Left colon (tissue), 2 donors: ENCODE results near the gene PROM2. TPM values are rescaled to one million over a fixed set of nuclear protein-coding genes. Genes with fewer than 3 reads are reported as not detected.
A peak's percentile ranks its signal among the peaks of the same experiment; 100 is the strongest.
"Not testable (repeated sequence)": the region's sequence is repeated elsewhere in the genome, so short reads cannot be mapped to it uniquely, and the experiment has no call there.

Source experiments
- ATAC-seq: fragments of 200-7000 bp; cut with Tn5 transposase; one replicate; pipeline ENCODE4 v1.9.1; 2020; ENCODE audit warnings: mild to moderate bottlenecking, moderate library complexity
- DNase-seq, 2 donors: peaks; one replicate each; pipeline ENCODE4 v3.0.0-alpha.2; 2020
- intact Hi-C, 2 donors: fragments of 100-400 bp; cut with DNase I in 1 of 2; cut with micrococcal nuclease in 1 of 2; formaldehyde crosslinking; loops; one replicate each; pipeline versions ENCODE4 v1.11.2 to v1.14.0; 2022; cut with DNase I, micrococcal nuclease
- total RNA-seq, 2 donors: library from RNA; stranded (reverse); fragmentation: NEBNext Ultra II Directional; extraction: Animal tissue kit (Norgen Biotek cat#: 25700); gene quantifications; one replicate each; pipeline ENCODE4 v1.2.1, GENCODE V29; 2021
- donor health status: DM: no; HTN: no; CAD: no.
- donor health status: DM: yes; HTN: yes; CAD: no.

PROM2 gene
- total RNA-seq, 2 donors from 2014 or later: 32.9 to 39.9 TPM

- DNase-seq: peak in 1 of 2 donors; percentile 10
- ATAC-seq: no peak
- intact Hi-C loops: no loop called here
Observed at GRCh38 chr2:95267458-95268210, 6.6 kb upstream of the PROM2 start.

GRCh38 chr2:95268211-95269035, 5.8 kb upstream of the PROM2 start:
- ATAC-seq: no peak
- intact Hi-C loops: no loop called here
- DNase-seq: peak in 1 of 2 donors; percentile 8

DNA sequence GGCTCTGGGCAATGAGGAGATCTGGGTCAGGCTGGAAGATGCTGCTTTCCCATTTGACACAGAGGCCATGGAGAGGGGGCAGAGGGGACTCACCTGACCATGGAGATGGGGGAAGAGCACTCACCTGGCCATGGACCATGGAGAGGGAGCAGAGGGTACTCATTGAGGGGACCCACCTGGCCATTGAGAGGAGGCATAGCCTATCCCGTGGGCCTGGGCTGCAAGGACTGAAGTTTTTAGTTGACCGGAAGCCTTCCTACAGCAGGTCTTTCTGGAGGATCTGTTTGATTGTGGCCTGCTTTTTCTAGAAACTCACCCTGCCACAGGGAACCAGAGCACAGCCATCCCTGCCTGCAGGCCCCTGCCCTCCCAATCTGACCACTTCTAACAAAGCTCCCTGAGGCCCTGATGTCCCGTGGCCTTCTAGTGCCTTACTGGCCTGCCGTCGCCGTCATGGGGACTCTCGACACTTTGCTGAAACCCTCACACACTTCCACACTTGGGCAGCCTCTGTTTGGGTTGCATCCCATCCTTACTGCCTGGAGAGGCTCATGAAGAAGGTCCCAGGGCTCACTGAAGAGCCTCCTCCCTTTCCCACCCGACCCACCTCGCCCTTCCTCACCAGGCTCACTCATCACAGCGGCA, 5.1 kb upstream of the PROM2 start:
- DNase-seq: peak in 1 of 2 donors; percentile 7
- ATAC-seq: no peak
- intact Hi-C loops: no loop called here

GRCh38 chr2:95269745-95270144, 4.5 kb upstream of the PROM2 start:
- ATAC-seq, intact Hi-C loops, DNase-seq: not testable (repeated sequence)

- intact Hi-C loops: no loop called here
- ATAC-seq: no peak
- DNase-seq: peak in 1 of 2 donors; percentile 18
Observed at GRCh38 chr2:95270541-95271081, 3.6 kb upstream of the PROM2 start.

GRCh38 chr2:95271381-95271971, 2.8 kb upstream of the PROM2 start:
- intact Hi-C loops: no loop called here
- ATAC-seq (no peak), DNase-seq (peak in 1 of 2 donors; percentile 20)

GRCh38 chr2:95272299-95272751, 1.9 kb upstream of the PROM2 start:
- intact Hi-C loops: no loop called here
- ATAC-seq (no peak), DNase-seq (peak in 1 of 2 donors; percentile 20)

DNA sequence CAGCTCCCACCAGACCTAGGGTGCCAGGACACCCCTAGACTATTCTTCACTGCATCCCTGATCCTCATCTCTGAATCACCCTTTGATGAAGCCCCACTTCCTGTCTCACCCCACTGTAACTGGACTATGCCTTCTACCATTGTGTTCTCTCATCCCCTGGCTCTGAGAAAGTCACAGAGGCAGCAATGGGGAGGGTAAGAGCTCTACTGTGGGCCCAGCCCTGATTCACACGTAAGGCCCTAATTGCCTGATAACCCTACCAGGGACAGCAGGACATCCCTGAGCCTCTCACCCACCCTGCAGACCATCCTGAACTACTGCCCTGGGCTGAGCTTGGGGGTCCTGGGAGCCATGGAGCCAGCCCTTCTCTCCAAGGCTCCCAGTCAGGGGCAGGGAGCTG, 1.5 kb upstream of the PROM2 start:
- intact Hi-C loops: no loop called here
- ATAC-seq (no peak), DNase-seq (peak in 1 of 2 donors; percentile 13)

GRCh38 chr2:95273566-95274290, 521 bp upstream of the PROM2 start:
- ATAC-seq (no peak), DNase-seq (no peak)
- intact Hi-C loops: no loop called here

GRCh38 chr2:95275151-95275515, 884 bp downstream of the PROM2 start:
- DNase-seq: peak in 1 of 2 donors; percentile 23
- ATAC-seq: peak; percentile 23
- intact Hi-C loops: no loop called here

- intact Hi-C loops: no loop called here
- ATAC-seq (peak; percentile 50), DNase-seq (peak; percentile 41 to 58)
Observed at GRCh38 chr2:95275601-95276243, 1.5 kb downstream of the PROM2 start.

DNA sequence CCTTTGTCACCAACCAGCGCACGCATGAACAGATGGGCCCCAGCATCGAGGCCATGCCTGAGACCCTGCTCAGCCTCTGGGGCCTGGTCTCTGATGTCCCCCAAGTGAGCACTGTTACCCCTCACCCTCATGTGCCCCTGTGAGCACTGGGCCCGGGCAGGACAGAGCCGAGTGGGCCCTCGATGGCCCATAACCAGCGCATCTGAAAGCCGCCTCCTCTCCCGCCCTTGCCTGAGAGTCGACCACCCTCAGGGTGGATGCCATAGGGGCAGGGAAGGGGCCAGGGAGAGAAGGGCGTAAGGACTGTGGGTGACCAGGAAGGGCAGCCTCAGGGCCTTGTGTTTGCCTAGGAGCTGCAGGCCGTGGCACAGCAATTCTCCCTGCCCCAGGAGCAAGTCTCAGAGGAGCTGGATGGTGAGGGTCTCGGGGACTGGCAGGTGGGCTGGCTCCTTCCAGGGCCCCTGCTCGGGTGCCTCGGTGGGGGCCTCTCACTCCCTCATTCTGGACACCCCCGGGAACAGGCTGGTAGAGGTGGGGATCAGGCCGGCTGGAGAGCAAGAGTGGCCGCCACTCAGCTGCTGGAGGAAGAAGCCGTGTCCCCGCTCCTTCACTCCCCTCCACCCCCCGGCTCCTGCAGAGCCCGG, 2.1 kb downstream of the PROM2 start:
- DNase-seq (peak in 1 of 2 donors; percentile 26), ATAC-seq (no peak)
- intact Hi-C loops: no loop called here

DNA sequence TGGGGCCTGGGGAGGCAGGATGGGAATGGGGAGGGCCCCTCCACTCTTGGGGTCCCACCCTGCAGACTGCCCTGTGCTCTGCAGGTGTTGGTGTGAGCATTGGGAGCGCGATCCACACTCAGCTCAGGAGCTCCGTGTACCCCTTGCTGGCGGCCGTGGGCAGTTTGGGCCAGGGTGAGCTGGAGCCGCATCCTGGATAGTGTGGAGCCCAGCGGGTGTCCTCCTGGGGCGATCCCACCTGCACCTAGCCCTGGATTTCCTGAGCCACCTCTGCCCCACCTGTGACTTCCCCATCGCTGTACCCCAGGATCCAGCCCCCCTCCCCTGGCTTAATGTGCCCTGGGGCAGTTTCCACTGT, 2.6 kb downstream of the PROM2 start:
- ATAC-seq: no peak
- DNase-seq: peak in 1 of 2 donors; percentile 22
- intact Hi-C loops: no loop called here

GRCh38 chr2:95277246-95277906, 3.1 kb downstream of the PROM2 start:
- DNase-seq: peak; percentile 78 to 84
- peak; percentile 69 for ATAC-seq
- intact Hi-C loops: no loop called here

DNA sequence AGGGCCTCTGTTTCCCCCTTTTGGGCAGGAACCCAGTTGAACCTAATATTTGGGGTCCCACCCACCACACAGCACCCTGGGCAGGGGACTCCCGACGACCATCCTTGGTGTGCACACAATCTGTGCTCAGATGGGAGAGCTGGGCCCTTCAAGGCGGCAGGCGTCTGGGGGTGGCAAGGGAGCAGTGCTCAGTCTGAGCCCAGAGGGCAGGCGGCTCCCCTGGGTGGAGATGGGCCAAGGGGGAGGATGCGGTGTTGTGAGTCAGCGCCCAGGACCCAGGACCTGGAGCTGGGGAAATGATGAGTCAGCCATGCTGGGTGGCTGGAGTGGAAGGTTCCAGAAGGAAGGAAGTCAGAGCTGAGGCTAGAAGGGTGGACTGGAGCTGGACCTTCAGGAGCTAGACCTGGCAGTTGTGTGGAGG, 3.8 kb downstream of the PROM2 start:
- peak in 1 of 2 donors; percentile 22 for DNase-seq
- no peak for ATAC-seq

DNA sequence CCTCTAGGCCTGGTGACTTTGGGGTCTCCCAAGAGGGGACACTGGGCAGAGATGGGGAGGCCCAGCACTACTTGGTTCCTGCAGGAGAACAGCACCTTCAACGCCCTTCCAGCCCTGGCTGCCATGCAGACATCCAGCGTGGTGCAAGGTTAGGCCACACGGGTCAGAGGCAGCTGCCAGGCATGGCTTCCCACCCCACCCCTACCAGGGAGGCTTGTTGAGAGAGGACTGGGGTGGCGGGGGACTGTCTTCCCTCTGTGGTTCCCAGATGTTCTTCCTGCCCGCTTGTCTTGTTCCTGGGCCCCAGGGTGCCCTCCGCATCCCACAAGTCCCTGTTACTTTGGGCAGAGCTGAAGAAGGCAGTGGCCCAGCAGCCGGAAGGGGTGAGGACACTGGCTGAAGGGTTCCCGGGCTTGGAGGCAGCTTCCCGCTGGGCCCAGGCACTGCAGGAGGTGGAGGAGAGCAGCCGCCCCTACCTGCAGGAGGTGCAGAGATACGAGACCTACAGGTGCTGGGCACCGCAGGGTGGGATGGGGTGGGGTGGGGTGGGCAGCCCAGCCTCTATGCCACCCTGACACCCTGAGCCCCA, 4.5 kb downstream of the PROM2 start:
- ATAC-seq: no peak
- intact Hi-C loops: no loop called here
- DNase-seq: peak in 1 of 2 donors; percentile 19

More for the DNA sequence above, 3.8 kb downstream of the PROM2 start:
- intact Hi-C loops: no loop called here
